Endothelial cell of umbilical vein (primary cell): ENCODE results near the gene RINL. TPM values are rescaled to one million over a fixed set of nuclear protein-coding genes. Genes with fewer than 3 reads are reported as not detected.
A peak's percentile ranks its signal among the peaks of the same experiment; 100 is the strongest.

ENCODE experiments used
- BruUV-seq: library from RNA; stranded (reverse); fragments of 400-500 nt; replicated peaks from 2 replicates; lab custom pipeline; 2021; lab: Mats Ljungman, UMichigan
- CTCF ChIA-PET: fragments of 300-600, 350-600 bp; sonication (Branson Sonifier 250); formaldehyde crosslinking; loops from one replicate; lab custom pipeline; 2021; ENCODE audit warnings: antibody characterized with exemption, inconsistent platforms; lab: Charles Lee
- POLR2A ChIA-PET: fragments of 300-600, 350-600 bp; sonication (Branson Sonifier 250); formaldehyde crosslinking; loops from one replicate; lab custom pipeline; 2021; ENCODE audit warnings: antibody characterized with exemption, inconsistent platforms; lab: Charles Lee
- DNase-seq: peaks from one replicate; pipeline ENCODE4 v3.0.0-alpha.2; 2011; ENCODE audit warnings: low read depth, low spot score
- FAIRE-seq: peaks from 2 replicates; lab custom pipeline; 2011; peaks lifted over from hg19 to GRCh38; lab: Jason Lieb, UNC
- H2AFZ ChIP-seq: 2 replicates; pipeline ENCODE4 v1.6.0; 2012; ENCODE audit warnings: low read depth, low read length, control low read depth, inconsistent platforms
- H3K27ac ChIP-seq: 2 replicates; pipeline ENCODE4 v1.5.1; 2011; ENCODE audit warnings: low read depth, mild to moderate bottlenecking, control low read depth, low read length, moderate library complexity; ENCODE audit not compliant: insufficient read depth
- H3K27me3 ChIP-seq, 2 experiments: 2 replicates each; pipeline versions ENCODE4 v1.6.0 to v1.6.1; 2011; ENCODE audit warnings: low read length in 2 of 2, mixed read lengths in 1 of 2; ENCODE audit not compliant: control insufficient read depth in 2 of 2, insufficient read depth in 2 of 2
- H3K36me3 ChIP-seq, 2 experiments: 2 replicates in 1 of 2; 3 replicates in 1 of 2; pipeline ENCODE4 v1.5.1; 2011; ENCODE audit warnings: low read length in 2 of 2, mild to moderate bottlenecking in 1 of 2, moderate library complexity in 1 of 2; ENCODE audit not compliant: control insufficient read depth in 2 of 2, insufficient read depth in 2 of 2; ENCODE audit errors: extremely low read depth in 1 of 2
- H3K4me1 ChIP-seq: 3 replicates; pipeline ENCODE4 v1.5.1; 2011; ENCODE audit warnings: mild to moderate bottlenecking, low read length; ENCODE audit not compliant: control insufficient read depth, insufficient read depth; ENCODE audit errors: extremely low read depth
- H3K4me2 ChIP-seq: 2 replicates; pipeline ENCODE4 v1.6.1; 2011; ENCODE audit warnings: low read length, control low read depth, mixed read lengths; ENCODE audit not compliant: insufficient read depth
- H3K4me3 ChIP-seq, 3 experiments: fragments of 200-600 bp in 1 of 3; sonication (generic), shearing (Covaris generic) in 1 of 3; replicated peaks in 1 of 3; 2 replicates each; pipeline ENCODE4 v1.5.1; 2011 to 2016; ENCODE audit warnings: control low read depth in 3 of 3, low read length in 3 of 3, mild to moderate bottlenecking in 2 of 3, inconsistent platforms in 1 of 3, low read depth in 1 of 3, moderate library complexity in 1 of 3; ENCODE audit not compliant: insufficient read depth in 1 of 3
- H3K79me2 ChIP-seq: 2 replicates; pipeline ENCODE4 v1.6.0; 2012; ENCODE audit warnings: low read length, inconsistent platforms; ENCODE audit not compliant: control insufficient read depth, insufficient read depth
- H3K9ac ChIP-seq: replicated peaks from 2 replicates; pipeline ENCODE3; 2011; ENCODE audit warnings: low read length, control low read depth; ENCODE audit not compliant: insufficient read depth; ENCODE audit errors: extremely low read depth
- H3K9me1 ChIP-seq: replicated peaks from 3 replicates; pipeline ENCODE4 v1.6.0; 2011; ENCODE audit warnings: mild to moderate bottlenecking, low read length; ENCODE audit not compliant: control insufficient read depth, insufficient read depth; ENCODE audit errors: extremely low read depth
- H3K9me3 ChIP-seq: replicated peaks from 2 replicates; pipeline ENCODE4 v1.5.1; 2012; ENCODE audit warnings: low read length, inconsistent platforms; ENCODE audit not compliant: control insufficient read depth, insufficient read depth
- H4K20me1 ChIP-seq: replicated peaks from 2 replicates; pipeline ENCODE3; 2011; ENCODE audit warnings: mild to moderate bottlenecking, low read length; ENCODE audit not compliant: control insufficient read depth, insufficient read depth; ENCODE audit errors: extremely low read depth
- EZH2 ChIP-seq: IDR thresholded peaks from 2 replicates; pipeline ENCODE4 v1.6.1; 2012; ENCODE audit warnings: borderline replicate concordance, low read depth, mild to moderate bottlenecking, moderate library complexity, low read length, inconsistent platforms; ENCODE audit not compliant: severe bottlenecking
- FOS ChIP-seq: IDR thresholded peaks from 2 replicates; pipeline ENCODE4 v1.6.1; 2011; ENCODE audit warnings: mild to moderate bottlenecking, low read length, moderate library complexity, borderline replicate concordance; ENCODE audit not compliant: insufficient read depth
- GATA2 ChIP-seq: IDR thresholded peaks from 2 replicates; pipeline ENCODE4 v1.7.0; 2011; ENCODE audit warnings: low read depth, mild to moderate bottlenecking, moderate library complexity, mixed read lengths, low read length; ENCODE audit not compliant: insufficient read length, insufficient read depth
- JUN ChIP-seq: IDR thresholded peaks from 2 replicates; pipeline ENCODE4 v1.6.1; 2011; ENCODE audit warnings: borderline replicate concordance, low read depth; ENCODE audit not compliant: insufficient read length, insufficient read depth
- MYC ChIP-seq: IDR thresholded peaks from one replicate; pipeline ENCODE4 v1.6.1; 2011; ENCODE audit warnings: mild to moderate bottlenecking, low read depth, low read length
- POLR2AphosphoS5 ChIP-seq: IDR thresholded peaks from 2 replicates; pipeline ENCODE4 v1.6.1; 2012; ENCODE audit warnings: low read depth, mild to moderate bottlenecking, control low read depth, low read length, moderate library complexity; ENCODE audit not compliant: insufficient read depth
- dilution Hi-C: fragments of 300-500 bp; cut with MboI; formaldehyde crosslinking; loops from one replicate; pipeline ENCODE4 v1.15.0; 2019; ENCODE audit warnings: low sequenced_read_pairs; ENCODE audit not compliant: extremely low pct_ligation_motif_present
- intact Hi-C: fragments of 100-400 bp; cut with micrococcal nuclease; formaldehyde crosslinking; loops from one replicate; pipeline ENCODE4 v1.10.0; 2022
- polyA plus RNA-seq, 4 experiments: library from polyadenylated mRNA; depleted of rRNA in 3 of 4; stranded (reverse) in 3 of 4; unstranded in 1 of 4; fragments of >200 nt; gene quantifications; 2 replicates each; pipeline versions ENCODE4 v1.2.1 to v1.2.3, GENCODE V29; 2011 to 2012; ENCODE audit warnings: missing spikeins in 1 of 4
- total RNA-seq: library from RNA; stranded (reverse); gene quantifications from 2 replicates; pipeline ENCODE4 v1.2.3, GENCODE V29; 2021
- TF ChIP-seq, protein P1 (sequence below): IDR thresholded peaks from 2 replicates; pipeline ENCODE4 v1.6.1; 2011; ENCODE audit not compliant: insufficient read depth, insufficient read length
- TF ChIP-seq, protein P2 (sequence below), 2 donors: IDR thresholded peaks; 1 replicate in 1 of 2; 2 replicates in 1 of 2; pipeline ENCODE4 v1.5.1; 2011; ENCODE audit warnings: low read length in 2 of 2, mild to moderate bottlenecking in 2 of 2, moderate library complexity in 2 of 2, control low read depth in 1 of 2, inconsistent platforms in 1 of 2, low read depth in 1 of 2; ENCODE audit not compliant: insufficient read depth in 1 of 2; ENCODE audit errors: extremely low read depth in 1 of 2

The RINL gene
- total and polyA plus RNA-seq, 2 donors (not counting 3 experiments of a cell fraction or from before 2014, with no cell fraction given) = 5.3 to 10.1 TPM

DNA sequence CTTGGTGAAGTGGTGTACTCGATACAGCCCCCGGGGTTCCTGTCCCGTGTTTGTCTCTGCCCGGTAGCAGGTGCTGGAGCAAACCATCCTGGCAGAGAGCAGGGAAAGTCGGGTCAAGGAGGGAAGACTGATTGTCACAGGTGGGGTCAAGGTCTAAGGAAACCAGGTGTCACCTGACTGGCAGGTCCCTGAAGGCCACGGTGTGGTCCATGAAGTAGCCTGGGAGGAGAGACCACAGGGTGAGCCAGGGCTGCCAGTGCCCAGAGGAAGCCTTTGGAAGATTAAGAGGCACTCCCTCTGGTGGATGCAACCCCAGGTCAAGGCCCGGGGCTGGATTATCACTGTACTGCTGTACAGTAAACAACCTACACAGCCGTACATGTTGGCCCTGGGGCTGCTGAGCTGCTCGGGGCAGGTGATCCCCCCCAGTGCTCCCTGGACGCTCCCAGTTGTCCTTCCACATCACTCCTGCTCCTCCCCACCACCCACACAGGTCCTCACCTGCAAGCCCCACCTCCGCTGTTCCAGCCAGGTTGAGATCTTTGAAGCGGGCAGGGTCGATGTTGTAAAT is 39.9 kb upstream of the RINL start:
- Histone ChIP-seq H3K9me1 (no peaks in the 10 kb centered on the region), H3K4me1 (no peaks in the 10 kb centered on the region), H3K9me3 (no peaks in the 10 kb centered on the region), H2AFZ (no peak overlapping the region), H3K4me2 (no peak overlapping the region), H3K27me3 (no peaks in the 10 kb centered on the region), H3K4me3 (no peak overlapping the region), H3K27ac (no peak overlapping the region), H3K9ac (no peak overlapping the region), H4K20me1 (no peaks in the 10 kb centered on the region), H3K79me2 (no peaks in the 10 kb centered on the region), H3K36me3 (no peaks in the 10 kb centered on the region)
- ChIA-PET POLR2A (interaction anchor here (0.7 kb wide), 1 partner anchor 263 kb away, joined by 5 read pairs; no protein-coding TSS in a partner anchor), CTCF (interaction anchor here (0.6 kb wide), 1 partner anchor 683 kb away, joined by 4 read pairs; no protein-coding TSS in a partner anchor)
- dilution Hi-C loops (no loop called here), intact Hi-C loops (no loop called here)
- TF ChIP-seq, protein P1, sequence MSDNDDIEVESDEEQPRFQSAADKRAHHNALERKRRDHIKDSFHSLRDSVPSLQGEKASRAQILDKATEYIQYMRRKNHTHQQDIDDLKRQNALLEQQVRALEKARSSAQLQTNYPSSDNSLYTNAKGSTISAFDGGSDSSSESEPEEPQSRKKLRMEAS = no peak
- TF ChIP-seq JUN = no peak
- no peak for TF ChIP-seq MYC
- TF ChIP-seq FOS = no peak
- TF ChIP-seq, protein P2, sequence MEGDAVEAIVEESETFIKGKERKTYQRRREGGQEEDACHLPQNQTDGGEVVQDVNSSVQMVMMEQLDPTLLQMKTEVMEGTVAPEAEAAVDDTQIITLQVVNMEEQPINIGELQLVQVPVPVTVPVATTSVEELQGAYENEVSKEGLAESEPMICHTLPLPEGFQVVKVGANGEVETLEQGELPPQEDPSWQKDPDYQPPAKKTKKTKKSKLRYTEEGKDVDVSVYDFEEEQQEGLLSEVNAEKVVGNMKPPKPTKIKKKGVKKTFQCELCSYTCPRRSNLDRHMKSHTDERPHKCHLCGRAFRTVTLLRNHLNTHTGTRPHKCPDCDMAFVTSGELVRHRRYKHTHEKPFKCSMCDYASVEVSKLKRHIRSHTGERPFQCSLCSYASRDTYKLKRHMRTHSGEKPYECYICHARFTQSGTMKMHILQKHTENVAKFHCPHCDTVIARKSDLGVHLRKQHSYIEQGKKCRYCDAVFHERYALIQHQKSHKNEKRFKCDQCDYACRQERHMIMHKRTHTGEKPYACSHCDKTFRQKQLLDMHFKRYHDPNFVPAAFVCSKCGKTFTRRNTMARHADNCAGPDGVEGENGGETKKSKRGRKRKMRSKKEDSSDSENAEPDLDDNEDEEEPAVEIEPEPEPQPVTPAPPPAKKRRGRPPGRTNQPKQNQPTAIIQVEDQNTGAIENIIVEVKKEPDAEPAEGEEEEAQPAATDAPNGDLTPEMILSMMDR (IDR thresholded peaks at IDR 0.05; ENCODE audit: extremely low read depth in 1 of 2, insufficient read depth in 1 of 2, low read depth in 1 of 2, low read length in 2 of 2) = peak in 1 of 2 donors; percentile 14
- no peak for TF ChIP-seq EZH2
- TF ChIP-seq POLR2AphosphoS5 = no peak
- no peak for TF ChIP-seq GATA2
- FAIRE-seq (no peak), DNase-seq (no peak)
- no TSS peak for BruUV-seq
